HG02763 (cell line): ENCODE data around the gene FAM228A.
"Not testable (repeated sequence)": the region's sequence is repeated elsewhere in the genome, so short reads cannot be mapped to it uniquely, and the experiment has no call there.

Experiments
- ATAC-seq: cut with Tn5 transposase; IDR thresholded peaks from one replicate; pipeline ENCODE4 v1.9.1; 2021; ENCODE audit warnings: mild to moderate bottlenecking, moderate library complexity; ENCODE audit not compliant: unreplicated experiment

Gene FAM228A

DNA sequence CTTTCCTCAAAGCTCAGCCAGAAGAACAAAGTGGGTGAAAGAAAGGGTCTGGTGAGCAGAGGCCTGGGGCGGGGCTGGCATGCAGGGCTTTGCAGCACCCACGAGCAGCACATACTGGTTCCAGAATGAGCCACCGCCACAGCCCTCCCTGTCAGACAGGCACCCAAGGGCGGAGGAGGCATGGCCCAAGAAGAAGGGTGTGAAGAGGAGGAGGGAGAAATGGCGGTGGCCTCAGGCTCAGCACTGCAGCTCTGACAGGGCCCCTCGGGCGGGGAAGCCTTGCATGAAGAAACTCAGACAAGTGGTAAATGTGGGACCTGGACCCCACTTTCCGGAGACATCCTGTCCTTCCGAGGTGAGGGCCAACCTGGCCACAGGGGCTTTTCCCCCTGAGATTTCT lies 15.7 kb downstream of the FAM228A start:
- ATAC-seq = no peak

DNA sequence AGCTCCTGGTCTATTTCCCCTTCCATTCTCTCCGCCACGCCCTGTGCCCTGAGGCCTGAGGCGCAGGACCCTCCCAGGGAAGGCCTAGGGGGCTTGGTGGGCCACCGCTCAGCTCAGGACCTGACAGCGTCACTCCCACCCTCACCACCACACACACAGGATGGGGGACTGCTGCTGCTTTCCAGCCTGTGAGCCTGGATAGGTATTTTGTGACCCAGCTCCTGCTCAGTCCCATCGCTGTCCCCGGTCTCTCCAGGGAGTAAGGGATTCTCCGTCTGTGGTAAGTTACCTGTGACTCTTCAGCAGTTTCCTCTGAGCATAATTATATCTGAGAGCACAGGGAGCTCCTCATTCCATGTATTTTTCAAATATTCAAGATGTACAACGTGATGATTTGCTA lies 16.3 kb downstream of the FAM228A start:
- ATAC-seq = no peak

DNA sequence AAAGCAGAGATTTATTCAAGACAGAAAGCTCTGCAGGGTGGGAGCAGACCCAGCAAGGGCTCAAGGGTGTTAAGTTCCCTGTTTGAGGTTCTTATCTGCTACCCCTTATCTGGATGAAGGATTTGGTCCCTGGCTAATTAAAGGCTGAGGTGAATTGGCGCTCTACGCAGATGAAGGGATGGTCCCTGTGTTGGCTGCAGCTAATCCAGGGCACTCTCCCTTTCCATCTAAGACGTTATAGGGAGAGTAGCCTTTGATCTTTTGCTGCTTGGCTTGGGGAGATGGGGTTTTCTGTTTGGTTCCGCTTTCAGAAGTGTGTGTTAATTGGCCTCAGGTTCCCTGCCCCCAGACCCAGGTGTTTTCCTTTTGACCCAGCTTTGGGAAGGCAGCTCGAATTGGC lies 17.0 kb downstream of the FAM228A start:
- ATAC-seq = no peak

DNA sequence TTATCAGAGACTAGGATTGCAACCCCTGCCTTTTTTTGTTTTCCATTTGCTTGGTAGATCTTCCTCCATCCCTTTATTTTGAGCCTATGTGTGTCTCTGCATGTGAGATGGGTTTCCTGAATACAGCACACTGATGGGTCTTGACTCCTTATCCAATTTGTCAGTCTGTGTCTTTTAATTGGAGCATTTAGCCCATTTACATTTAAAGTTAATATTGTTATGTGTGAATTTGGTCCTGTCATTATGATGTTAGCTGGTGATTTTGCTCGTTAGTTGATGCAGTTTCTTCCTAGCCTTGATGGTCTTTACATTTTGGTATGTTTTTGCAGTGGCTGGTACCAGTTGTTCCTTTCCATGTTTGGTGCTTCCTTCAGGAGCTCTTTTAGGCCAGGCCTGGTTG lies 22.4 kb downstream of the FAM228A start:
- not testable (repeated sequence) for ATAC-seq

DNA sequence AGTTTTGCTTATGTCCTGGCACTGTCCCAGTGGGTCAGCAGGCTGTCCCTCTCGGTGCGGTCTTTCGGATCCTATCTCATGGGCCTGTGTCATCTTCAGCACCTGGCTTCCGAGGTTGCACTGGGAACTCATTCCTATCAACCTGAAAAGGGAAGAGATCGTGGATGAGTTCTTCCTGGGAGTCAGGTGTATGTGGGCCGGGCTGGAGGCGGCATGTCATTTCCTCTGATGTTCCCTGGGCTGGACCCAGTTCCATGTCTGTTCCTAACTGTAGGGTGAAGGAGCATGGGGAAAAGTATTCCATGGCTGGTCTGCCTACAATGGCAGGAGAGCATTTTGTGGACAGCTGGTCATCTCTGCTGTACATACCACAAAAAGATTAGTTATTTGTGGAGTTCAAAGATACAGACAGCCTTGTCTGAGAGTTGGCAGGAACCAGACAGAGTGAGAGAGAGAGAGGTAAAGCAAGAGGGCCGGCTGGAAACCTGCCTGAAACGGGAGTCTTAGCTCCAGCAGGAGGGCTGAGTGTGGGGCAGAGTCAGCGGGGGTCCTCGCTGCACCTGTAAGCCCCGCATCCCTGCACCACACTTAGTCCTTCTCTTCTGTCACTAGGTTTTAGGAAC lies 25.2 kb downstream of the FAM228A start:
- no peak for ATAC-seq

DNA sequence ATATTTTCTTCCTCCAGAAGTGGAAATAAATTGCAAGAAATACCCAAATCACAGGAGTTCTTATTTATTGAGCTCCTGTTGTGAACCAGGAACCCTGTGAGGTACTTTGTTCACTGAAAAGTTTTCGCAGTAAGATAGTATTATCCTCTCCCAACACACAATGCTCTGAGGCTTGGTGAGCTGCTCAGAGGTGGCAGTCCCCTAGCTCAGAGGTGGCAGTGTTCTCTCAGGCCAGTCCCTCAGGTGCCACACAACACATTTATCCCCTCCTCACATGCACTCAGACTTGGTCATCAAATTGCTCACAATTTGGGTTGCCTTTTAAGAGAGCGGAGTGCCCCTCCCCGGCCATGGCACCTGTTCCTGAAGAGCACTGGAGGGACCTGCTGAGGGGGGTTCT lies 25.9 kb downstream of the FAM228A start:
- ATAC-seq = no peak

DNA sequence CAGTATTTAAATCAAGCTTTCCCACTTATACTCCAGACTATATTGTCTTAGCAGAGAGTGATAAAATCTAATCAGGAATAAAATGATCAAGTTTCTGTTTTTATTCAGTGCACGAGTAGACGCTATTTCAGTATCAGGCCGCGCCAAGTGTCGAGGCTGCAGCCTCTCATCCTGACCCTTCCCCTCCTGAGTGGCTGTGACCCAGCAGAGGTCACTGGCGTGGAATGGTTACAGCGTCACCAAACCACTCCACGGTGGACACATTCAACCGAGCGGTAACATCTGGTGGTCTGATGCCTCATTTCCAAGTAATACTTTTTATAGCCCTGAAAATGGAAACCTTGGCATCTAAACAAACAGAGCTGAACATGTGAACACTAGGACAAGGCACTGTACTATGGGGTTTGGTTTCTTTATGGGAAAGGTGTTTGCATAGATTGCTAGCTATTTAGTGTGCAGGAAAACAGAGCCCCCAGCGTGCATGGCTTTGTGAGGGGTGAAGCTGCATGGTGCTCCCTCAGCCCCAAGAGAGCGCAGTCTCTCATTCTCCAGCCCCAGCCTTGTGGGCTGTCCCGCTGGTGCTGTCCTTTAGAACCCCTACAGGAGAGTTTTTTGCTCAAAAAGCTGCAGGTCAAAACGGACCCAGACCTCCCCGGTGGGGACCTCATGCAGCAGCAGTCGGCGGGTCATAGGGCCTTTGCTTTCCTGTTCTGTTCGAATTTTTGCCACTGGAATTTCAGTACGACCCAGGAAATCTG lies 28.4 kb downstream of the FAM228A start:
- ATAC-seq = no peak

DNA sequence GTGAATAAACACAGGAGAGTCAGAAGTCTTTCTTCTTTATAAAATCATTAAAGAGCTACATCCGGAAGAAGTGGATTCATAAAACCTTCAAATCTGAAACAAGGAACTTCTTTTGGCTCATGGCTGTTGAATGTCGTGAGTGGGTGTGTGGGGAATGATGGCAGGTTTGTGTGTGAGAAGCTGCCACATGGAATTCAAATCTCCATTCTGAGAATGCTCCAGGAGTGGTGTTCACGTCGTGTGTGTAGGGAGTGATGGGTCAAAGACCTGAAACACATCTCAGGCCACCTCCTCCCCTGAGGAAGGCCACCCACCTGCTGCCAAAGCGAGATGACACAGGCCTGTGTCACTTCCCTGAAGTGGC lies 28.9 kb downstream of the FAM228A start:
- ATAC-seq = no peak

DNA sequence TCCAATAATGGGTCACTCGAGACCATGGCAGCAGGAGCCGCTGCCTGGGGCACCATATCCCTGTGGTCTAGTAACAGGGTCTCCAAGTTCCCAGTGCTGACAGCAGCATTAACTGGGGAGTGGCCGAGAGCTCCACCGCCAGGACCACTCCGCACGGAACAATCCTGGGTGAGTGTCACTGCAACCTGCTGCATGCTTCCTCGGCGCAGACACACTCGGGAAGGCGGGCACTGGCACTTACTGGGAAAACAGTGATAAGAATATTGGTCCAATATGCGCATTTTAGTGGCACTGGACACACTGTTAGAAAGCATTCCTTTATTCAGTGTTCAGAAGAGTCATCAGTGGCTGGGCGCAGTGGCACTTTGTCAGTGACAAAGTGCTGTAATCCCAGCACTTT lies 29.7 kb downstream of the FAM228A start:
- ATAC-seq = no peak

DNA sequence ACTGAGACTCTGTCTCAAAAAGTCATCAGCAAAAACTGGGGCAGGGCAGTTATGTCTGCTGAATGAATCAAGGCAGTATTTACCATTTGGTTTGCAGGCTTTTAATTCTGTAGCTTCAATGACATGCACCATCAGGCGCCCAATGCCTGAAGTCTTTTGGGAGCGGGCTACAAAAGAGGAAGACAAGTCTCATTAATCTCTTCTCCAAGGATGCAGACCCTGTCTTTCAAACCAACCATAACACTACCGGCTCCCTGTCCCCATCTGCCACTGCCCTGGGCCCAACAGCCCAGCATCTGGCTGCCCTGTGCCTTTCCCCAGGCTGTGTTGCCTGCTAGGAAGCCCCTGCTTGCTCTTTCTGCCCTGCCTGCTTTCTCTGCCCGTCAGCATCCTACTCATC lies 30.3 kb downstream of the FAM228A start:
- no peak for ATAC-seq

DNA sequence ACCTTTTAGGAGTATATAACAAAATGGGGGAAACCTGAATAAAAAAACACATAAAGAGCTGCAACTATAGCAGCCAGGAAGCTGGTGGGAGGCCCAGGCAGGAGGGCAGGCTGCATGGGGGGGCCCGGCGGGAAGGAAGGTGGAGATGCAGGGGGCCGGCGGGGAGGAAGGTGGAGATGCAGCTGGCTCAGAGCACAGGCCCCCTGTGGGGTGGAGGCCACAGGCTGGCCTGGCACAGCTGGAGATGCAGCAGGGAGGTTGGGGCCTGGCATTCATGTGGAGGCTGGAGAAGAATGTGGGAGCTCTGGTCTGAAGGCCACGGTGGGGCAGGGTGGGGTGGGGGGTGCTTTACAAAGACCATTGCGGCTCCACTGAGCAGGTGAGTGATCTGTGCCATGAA lies 31.4 kb downstream of the FAM228A start:
- no peak for ATAC-seq

DNA sequence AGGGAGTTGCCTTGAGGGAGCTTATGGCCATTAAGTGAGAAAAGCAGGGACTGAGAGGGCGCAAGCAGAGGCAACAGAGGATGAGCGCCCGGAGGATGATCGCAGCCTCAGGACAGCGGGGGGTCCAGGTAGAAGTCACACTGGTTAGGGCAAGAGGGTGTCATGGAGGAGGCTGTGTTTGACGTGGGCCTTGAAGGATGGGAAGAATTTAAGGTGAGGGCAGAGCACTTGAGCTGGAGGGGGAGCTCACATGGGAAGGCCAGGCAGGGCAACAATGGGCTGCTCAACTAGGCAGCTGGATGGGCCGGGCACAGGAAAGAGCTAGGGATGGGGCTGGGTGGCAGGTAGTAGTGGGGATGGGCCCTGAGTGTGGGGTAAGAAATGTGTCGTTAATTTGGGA lies 31.9 kb downstream of the FAM228A start:
- no peak for ATAC-seq

DNA sequence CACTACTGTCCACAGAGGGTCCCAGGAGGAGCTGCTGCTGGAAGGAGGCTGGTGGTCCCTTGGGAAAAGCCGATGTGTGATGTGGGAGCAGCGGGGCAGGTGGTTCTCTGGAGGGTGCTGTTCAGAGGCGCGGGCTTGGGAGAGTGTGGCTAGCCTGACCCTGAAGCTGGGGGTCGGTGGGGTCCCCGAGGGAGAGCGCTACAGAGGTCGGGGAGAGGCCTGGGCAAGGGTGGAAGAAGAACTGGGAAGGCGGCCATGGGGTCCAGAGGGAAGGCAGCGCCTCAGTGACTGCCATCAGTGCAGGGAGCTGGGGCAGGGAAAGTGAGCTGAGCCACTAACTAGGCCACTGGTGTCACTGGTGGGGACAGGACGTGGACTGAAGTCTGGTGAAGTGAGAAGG lies 32.5 kb downstream of the FAM228A start:
- no peak for ATAC-seq

DNA sequence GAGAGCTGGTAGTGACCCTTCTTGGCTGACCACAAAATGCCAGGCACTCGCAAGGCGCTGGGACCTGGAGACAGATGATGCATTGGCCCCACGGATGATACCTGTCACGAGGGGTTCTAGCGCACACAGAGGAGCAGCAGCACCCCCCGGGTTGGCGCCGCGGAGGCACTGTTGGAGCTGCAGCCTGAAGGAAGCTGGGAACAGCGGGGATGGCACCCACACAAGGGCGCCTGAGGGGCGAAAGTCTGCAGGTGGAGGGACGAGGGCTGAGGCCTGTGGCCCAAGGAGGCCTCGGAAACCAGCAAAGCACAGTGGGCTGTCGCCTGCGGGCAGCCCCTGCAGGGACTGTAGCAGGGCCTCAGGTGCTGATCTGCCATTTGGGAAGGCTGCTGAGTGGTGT lies 33.6 kb downstream of the FAM228A start:
- no peak for ATAC-seq

DNA sequence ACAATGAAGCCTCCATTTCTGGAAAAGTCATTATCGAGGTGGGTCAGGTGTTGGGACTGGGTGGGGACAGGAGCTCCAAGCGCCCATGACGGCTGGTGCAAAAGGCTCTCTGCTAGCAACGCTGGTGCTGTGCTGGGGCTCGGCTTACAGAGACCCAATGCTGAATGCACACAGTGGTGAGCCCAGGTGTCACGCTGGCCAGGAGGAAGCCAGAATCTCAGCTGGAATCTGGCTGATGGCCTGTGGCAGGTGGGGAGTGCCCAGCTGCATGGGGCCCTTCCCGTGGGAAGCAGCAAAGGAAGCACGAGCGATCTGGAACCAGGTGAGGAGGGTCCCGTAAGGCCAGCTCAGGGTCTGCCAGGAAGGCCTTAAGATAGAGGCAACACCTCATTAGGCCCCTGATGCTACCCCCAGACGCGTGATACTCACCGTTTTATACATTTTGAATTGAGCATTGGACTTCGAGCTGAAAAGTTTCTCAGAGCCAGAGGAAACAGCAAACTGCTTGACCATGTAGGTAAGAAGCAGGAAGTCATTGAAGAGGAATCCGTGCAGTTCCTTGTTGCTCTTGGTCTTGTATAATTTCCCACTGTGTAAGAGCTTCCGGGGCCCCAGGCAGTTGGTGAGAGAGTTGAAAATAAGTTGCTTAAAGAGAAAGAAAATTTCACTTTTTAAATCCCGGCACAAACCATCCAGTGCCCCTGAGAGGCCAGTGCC lies 34.7 kb downstream of the FAM228A start:
- ATAC-seq = no peak

DNA sequence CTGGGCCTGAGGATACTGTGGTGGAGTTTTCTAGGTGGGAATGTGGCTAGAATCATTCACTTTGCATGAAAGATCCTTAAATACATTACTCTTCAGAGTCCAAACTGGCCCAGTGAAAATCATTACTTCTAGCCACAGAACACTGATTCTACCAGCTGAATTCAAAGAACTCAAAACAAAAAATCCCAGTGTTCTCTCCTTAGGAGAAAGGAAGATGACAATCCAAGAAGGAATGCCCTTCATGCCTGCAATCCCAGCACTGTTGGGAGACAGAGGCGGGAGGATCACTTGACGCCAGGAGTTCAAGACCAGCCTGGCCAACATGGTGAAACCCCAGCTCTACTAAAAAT lies 35.2 kb downstream of the FAM228A start:
- ATAC-seq = no peak

DNA sequence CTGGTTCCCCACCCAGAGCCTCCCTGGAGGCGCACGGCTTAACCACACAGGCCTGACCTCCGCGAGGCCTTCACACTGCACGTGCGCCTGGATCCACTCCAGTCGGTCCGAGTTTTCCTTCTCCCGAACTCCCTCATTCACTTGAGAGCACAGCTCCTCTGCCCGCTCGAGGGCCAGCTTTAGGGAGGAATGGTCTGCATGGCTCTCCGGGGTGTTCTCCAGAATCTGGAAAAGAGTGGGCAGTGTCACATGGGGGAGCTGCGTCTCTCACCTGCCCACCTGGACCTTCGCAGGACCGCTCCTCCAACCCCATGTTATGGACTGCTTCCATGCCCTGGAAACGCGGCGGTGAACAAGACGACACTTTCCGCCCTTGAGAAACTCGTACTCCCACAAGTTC lies 35.9 kb downstream of the FAM228A start:
- no peak for ATAC-seq

DNA sequence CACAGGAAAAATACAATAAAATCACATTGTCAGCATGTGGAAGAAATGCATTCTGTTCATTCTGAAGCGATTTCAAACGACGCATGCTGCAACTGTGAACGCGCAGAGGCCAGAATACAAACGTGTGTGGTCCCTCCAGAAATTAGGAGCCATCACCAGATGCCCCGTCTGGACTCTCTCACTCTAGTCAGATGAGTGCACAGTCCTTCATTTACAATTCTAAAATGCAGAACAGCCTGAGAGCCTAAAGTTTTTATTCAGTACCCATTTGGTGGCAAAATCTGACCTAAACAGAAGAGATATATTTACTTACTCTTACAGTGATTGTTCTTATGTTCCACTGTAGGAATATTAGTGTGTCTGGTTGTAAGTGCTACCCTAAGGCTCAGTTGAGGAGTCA lies 36.6 kb downstream of the FAM228A start:
- ATAC-seq = no peak

DNA sequence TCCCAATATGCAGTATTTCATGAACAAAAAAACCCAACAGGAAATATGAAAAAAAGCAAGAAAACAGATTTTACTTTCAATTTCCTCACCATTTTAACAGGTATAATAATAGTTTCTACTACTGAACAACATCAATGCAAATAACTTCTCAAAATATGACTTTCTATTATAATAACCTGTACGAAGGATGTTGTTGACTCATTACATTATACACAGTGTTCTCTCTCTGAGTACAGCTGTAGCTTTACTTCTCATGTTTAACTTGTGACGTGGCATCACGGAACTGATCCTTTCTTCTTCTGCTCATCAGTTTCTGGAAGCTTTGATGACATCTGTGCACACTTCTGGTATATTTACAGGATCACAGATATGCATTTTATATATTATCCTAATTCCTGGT lies 40.0 kb downstream of the FAM228A start:
- peak; percentile 81 for ATAC-seq

DNA sequence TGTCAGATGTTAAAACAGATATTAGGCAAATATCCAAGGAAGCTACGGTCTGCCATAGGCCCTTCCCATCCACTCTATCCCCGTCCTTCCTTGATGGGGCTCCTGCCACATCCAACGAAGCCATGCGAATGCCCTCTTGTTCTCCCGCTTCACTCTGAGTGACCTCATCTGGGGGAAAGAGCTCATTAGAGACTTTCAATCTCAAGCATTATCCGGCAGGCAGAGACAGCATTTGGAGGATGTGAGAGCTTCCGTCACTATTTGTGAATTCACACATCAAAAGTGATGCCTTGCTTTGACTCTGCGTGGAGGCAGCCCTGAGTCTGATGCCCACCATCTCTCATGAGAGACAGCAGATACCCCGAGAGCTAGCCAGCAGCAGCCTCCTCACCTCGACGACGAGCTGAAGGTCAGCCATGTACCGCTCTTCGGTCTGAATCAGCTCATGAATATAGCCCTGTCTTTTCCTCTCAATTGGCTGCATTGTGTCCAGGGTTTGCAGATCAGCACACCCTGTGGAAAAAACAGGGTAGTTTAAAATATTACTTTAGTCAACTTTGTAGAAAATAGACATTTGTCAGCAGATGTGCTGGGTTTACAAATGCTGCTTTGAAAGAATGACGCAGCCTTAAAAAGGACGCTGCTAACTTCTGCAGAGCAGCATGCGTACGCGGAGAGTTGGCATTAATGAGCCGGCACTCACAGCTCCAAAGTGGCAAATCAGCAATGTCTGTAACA lies 45.9 kb downstream of the FAM228A start:
- ATAC-seq = no peak

DNA sequence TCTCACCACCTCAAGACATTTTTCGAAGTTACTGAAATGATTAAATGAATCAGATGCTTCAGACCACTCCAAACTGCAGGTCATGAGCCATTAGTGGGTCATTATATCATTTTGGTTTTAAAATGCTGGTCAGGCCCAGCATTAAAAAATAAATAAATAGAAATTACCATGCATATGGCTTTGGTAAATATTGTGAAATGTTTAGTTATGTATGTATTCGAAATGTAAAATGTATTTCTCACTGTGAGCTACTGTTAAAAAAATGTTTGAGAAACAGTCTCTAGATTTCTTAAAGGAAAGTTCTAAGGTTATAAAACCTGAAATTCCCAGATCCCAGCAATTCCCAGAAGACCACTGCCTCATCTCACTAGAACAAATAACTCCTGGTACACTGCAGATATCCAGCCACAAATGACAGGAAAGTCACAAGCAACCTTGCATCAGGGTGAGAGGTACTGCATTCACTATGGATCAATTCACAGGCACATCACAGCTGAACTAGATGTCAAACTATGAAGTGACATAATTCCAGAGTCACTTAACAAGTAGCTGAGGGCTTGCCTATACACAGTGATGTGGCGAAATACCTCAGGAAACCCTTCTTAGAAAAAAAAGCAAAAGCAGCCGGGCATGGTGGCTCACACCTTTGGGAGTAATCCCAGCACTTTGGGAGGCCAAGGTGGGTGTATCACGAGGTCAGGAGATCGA lies 46.6 kb downstream of the FAM228A start:
- ATAC-seq = no peak
